SK-N-SH treated with all-trans-retinoic acid at 6 μM for 48 hours (cell line): Measurements from ENCODE around the gene FERMT2.

ENCODE experiments used
- ATAC-seq: fragments of 200-7000 bp; cut with Tn5 transposase; 3 replicates; pipeline ENCODE4 v1.9.1; 2020; ENCODE audit warnings: mild to moderate bottlenecking, moderate library complexity
- ARNTL ChIP-seq: fragments of 450-650 bp; formaldehyde crosslinking; IDR thresholded peaks from 2 replicates; pipeline ENCODE4 v1.5.0; 2020; ENCODE audit warnings: low read depth, mild to moderate bottlenecking, moderate library complexity, borderline replicate concordance
- BACH2 ChIP-seq: fragments of 250-450 bp; sonication (Bioruptor Pico); IDR thresholded peaks from 2 replicates; pipeline ENCODE4 v1.9.0; 2021; ENCODE audit warnings: mild to moderate bottlenecking, borderline replicate concordance
- CREB5 ChIP-seq: fragments of 250-450 bp; sonication (Bioruptor Pico); IDR thresholded peaks from 2 replicates; pipeline ENCODE4 v1.5.1; 2020; ENCODE audit warnings: low read depth, mild to moderate bottlenecking, moderate library complexity
- CSDC2 ChIP-seq: fragments of 250-450 bp; sonication (Bioruptor Pico); IDR thresholded peaks from 2 replicates; pipeline ENCODE4 v1.5.0; 2020; ENCODE audit warnings: mild to moderate bottlenecking, moderate library complexity
- ESRRG ChIP-seq: fragments of 250-450 bp; sonication (Bioruptor Pico); IDR thresholded peaks from 2 replicates; pipeline ENCODE4 v1.6.1; 2021; ENCODE audit warnings: mild to moderate bottlenecking
- GLIS3 ChIP-seq: fragments of 250-450 bp; sonication (Bioruptor Pico); IDR thresholded peaks from 2 replicates; pipeline ENCODE4 v1.5.0; 2020; ENCODE audit warnings: mild to moderate bottlenecking, moderate library complexity
- ISL1 ChIP-seq: fragments of 250-450 bp; sonication (Bioruptor Pico); IDR thresholded peaks from 2 replicates; pipeline ENCODE4 v2.1.2; 2022; ENCODE audit warnings: mild to moderate bottlenecking, moderate library complexity
- POU6F1 ChIP-seq: fragments of 250-450 bp; sonication (Bioruptor Pico); IDR thresholded peaks from 2 replicates; pipeline ENCODE4 v1.8.0; 2021; ENCODE audit warnings: low read depth, mild to moderate bottlenecking, moderate library complexity, borderline replicate concordance
- PPARA ChIP-seq: fragments of 250-450 bp; sonication (Bioruptor Pico); IDR thresholded peaks from 2 replicates; pipeline ENCODE4 v1.5.0; 2020; ENCODE audit warnings: mild to moderate bottlenecking, borderline replicate concordance
- RARB ChIP-seq: fragments of 250-450 bp; sonication (Bioruptor Pico); IDR thresholded peaks from 2 replicates; pipeline ENCODE4 v1.8.0; 2021; ENCODE audit warnings: mild to moderate bottlenecking, moderate library complexity
- SNAI2 ChIP-seq: fragments of 250-450 bp; sonication (Bioruptor Pico); IDR thresholded peaks from 2 replicates; pipeline ENCODE4 v1.5.0; 2020; ENCODE audit warnings: mild to moderate bottlenecking, moderate library complexity
- TCF4 ChIP-seq: fragments of 250-450 bp; sonication (Bioruptor Pico); IDR thresholded peaks from 2 replicates; pipeline ENCODE4 v1.8.0; 2021; ENCODE audit warnings: mild to moderate bottlenecking, moderate library complexity, borderline replicate concordance
- TOX ChIP-seq: fragments of 250-450 bp; sonication (Bioruptor Pico); IDR thresholded peaks from 2 replicates; pipeline ENCODE4 v1.8.0; 2021; ENCODE audit warnings: mild to moderate bottlenecking, moderate library complexity, borderline replicate concordance
- TSHZ2 ChIP-seq: fragments of 250-450 bp; sonication (Bioruptor Pico); IDR thresholded peaks from 2 replicates; pipeline ENCODE4 v1.5.0; 2020; ENCODE audit warnings: mild to moderate bottlenecking, moderate library complexity
- ZC3H10 ChIP-seq: fragments of 250-450 bp; sonication (Bioruptor Pico); IDR thresholded peaks from 2 replicates; pipeline ENCODE4 v1.5.1; 2021; ENCODE audit warnings: mild to moderate bottlenecking, moderate library complexity
- ZFP3 ChIP-seq: fragments of 250-450 bp; sonication (Bioruptor Pico); IDR thresholded peaks from 2 replicates; pipeline ENCODE4 v1.5.0; 2020; ENCODE audit warnings: mild to moderate bottlenecking, moderate library complexity
- ZFP30 ChIP-seq: fragments of 450-650 bp; formaldehyde crosslinking; IDR thresholded peaks from 2 replicates; pipeline ENCODE4 v1.5.0; 2022; ENCODE audit warnings: mild to moderate bottlenecking, moderate library complexity
- ZNF565 ChIP-seq: fragments of 450-650 bp; formaldehyde crosslinking; conservative IDR thresholded peaks from 2 replicates; pipeline ENCODE4 v1.5.0; 2020; ENCODE audit warnings: low read depth, mild to moderate bottlenecking, moderate library complexity
- ZNF70 ChIP-seq: fragments of 450-650 bp; formaldehyde crosslinking; IDR thresholded peaks from 2 replicates; pipeline ENCODE4 v1.5.0; 2020; ENCODE audit warnings: mild to moderate bottlenecking, moderate library complexity
- ZNF8 ChIP-seq: fragments of 450-650 bp; formaldehyde crosslinking; IDR thresholded peaks from 2 replicates; pipeline ENCODE4 v1.5.0; 2020; ENCODE audit warnings: mild to moderate bottlenecking, moderate library complexity

The FERMT2 gene

GRCh38 chr14:52977798-52978197 lies 26.9 kb upstream of the FERMT2 start (continued):
- TF ChIP-seq TSHZ2 (peak; percentile 51; the same call in 1 of the 2 replicates), ZFP30 (CRISPR knock-in tag) (no peak), ISL1 (CRISPR knock-in tag) (peak; percentile 31; the same call in 1 of the 2 replicates)

- TF ChIP-seq POU6F1 (no peak), RARB (CRISPR knock-in tag) (no peak), GLIS3 (CRISPR knock-in tag) (no peak), ZFP3 (no peak), ZC3H10 (CRISPR knock-in tag) (no peak), PPARA (CRISPR knock-in tag) (no peak), ZNF8 (CRISPR knock-in tag) (no peak), ZFP30 (CRISPR knock-in tag) (no peak), BACH2 (CRISPR knock-in tag) (no peak), ZNF565 (CRISPR knock-in tag) (no peak), TCF4 (CRISPR knock-in tag) (no peak), CSDC2 (CRISPR knock-in tag) (no peak), TSHZ2 (no peak), SNAI2 (CRISPR knock-in tag) (no peak), ARNTL (CRISPR knock-in tag) (no peak), ESRRG (CRISPR knock-in tag) (no peak)
- TF ChIP-seq, all 23 proteins: peak for 0
- no peak for ATAC-seq
These were observed 23.6 kb upstream of the FERMT2 start for GRCh38 chr14:52974406-52974805.

- no peak for TF ChIP-seq ISL1 (CRISPR knock-in tag)
- no peak for TF ChIP-seq ZNF565 (CRISPR knock-in tag)
- no peak for TF ChIP-seq ZFP3
- no peak for TF ChIP-seq ARNTL (CRISPR knock-in tag)
- TF ChIP-seq ZNF70 (CRISPR knock-in tag): no peak
- TF ChIP-seq BACH2 (CRISPR knock-in tag): no peak
- TF ChIP-seq ZC3H10 (CRISPR knock-in tag): no peak
- no peak for TF ChIP-seq CSDC2 (CRISPR knock-in tag)
- no peak for TF ChIP-seq GLIS3 (CRISPR knock-in tag)
- no peak for TF ChIP-seq TSHZ2
- no peak for TF ChIP-seq TOX (CRISPR knock-in tag)
- no peak for TF ChIP-seq CREB5 (CRISPR knock-in tag)
- ATAC-seq: peak; percentile 97
These were observed 10.3 kb upstream of the FERMT2 start for GRCh38 chr14:52961060-52961639.
